Measurements from ENCODE around the gene ARL2BP.

- TF ChIP-seq, protein P1, sequence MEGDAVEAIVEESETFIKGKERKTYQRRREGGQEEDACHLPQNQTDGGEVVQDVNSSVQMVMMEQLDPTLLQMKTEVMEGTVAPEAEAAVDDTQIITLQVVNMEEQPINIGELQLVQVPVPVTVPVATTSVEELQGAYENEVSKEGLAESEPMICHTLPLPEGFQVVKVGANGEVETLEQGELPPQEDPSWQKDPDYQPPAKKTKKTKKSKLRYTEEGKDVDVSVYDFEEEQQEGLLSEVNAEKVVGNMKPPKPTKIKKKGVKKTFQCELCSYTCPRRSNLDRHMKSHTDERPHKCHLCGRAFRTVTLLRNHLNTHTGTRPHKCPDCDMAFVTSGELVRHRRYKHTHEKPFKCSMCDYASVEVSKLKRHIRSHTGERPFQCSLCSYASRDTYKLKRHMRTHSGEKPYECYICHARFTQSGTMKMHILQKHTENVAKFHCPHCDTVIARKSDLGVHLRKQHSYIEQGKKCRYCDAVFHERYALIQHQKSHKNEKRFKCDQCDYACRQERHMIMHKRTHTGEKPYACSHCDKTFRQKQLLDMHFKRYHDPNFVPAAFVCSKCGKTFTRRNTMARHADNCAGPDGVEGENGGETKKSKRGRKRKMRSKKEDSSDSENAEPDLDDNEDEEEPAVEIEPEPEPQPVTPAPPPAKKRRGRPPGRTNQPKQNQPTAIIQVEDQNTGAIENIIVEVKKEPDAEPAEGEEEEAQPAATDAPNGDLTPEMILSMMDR (IDR thresholded peaks at IDR 0.05) = peak; percentile 29 to 80 (median 70)
- TF ChIP-seq POLR2A (IDR thresholded peaks at IDR 0.05) = peak in 2 of 4 donors; percentile 44 to 49
- no peak for TF ChIP-seq EP300 (IDR thresholded peaks at IDR 0.05)
- peak; percentile 51 to 54 for TF ChIP-seq POLR2AphosphoS5 (IDR thresholded peaks at IDR 0.05)
These were observed 54.8 kb downstream of the ARL2BP start for GRCh38 chr16:57299719-57300386.
